SK-N-SH treated with all-trans-retinoic acid at 6 μM for 48 hours (cell line): ENCODE measurements around the gene ITIH5.

ENCODE experiments used
- ATAC-seq: fragments of 200-7000 bp; cut with Tn5 transposase; 3 replicates; pipeline ENCODE4 v1.9.1; 2020; ENCODE audit warnings: mild to moderate bottlenecking, moderate library complexity
- ARNTL ChIP-seq: fragments of 450-650 bp; formaldehyde crosslinking; IDR thresholded peaks from 2 replicates; pipeline ENCODE4 v1.5.0; 2020; ENCODE audit warnings: low read depth, mild to moderate bottlenecking, moderate library complexity, borderline replicate concordance
- BACH2 ChIP-seq: fragments of 250-450 bp; sonication (Bioruptor Pico); IDR thresholded peaks from 2 replicates; pipeline ENCODE4 v1.9.0; 2021; ENCODE audit warnings: mild to moderate bottlenecking, borderline replicate concordance
- CSDC2 ChIP-seq: fragments of 250-450 bp; sonication (Bioruptor Pico); IDR thresholded peaks from 2 replicates; pipeline ENCODE4 v1.5.0; 2020; ENCODE audit warnings: mild to moderate bottlenecking, moderate library complexity
- ESRRG ChIP-seq: fragments of 250-450 bp; sonication (Bioruptor Pico); IDR thresholded peaks from 2 replicates; pipeline ENCODE4 v1.6.1; 2021; ENCODE audit warnings: mild to moderate bottlenecking
- GLIS3 ChIP-seq: fragments of 250-450 bp; sonication (Bioruptor Pico); IDR thresholded peaks from 2 replicates; pipeline ENCODE4 v1.5.0; 2020; ENCODE audit warnings: mild to moderate bottlenecking, moderate library complexity
- ISL1 ChIP-seq: fragments of 250-450 bp; sonication (Bioruptor Pico); IDR thresholded peaks from 2 replicates; pipeline ENCODE4 v2.1.2; 2022; ENCODE audit warnings: mild to moderate bottlenecking, moderate library complexity
- OSR1 ChIP-seq: fragments of 250-450 bp; sonication (Bioruptor Pico); IDR thresholded peaks from 2 replicates; pipeline ENCODE4 v1.8.0; 2022; ENCODE audit warnings: moderate library complexity, mild to moderate bottlenecking, inconsistent platforms
- PPARA ChIP-seq: fragments of 250-450 bp; sonication (Bioruptor Pico); IDR thresholded peaks from 2 replicates; pipeline ENCODE4 v1.5.0; 2020; ENCODE audit warnings: mild to moderate bottlenecking, borderline replicate concordance
- RARB ChIP-seq: fragments of 250-450 bp; sonication (Bioruptor Pico); IDR thresholded peaks from 2 replicates; pipeline ENCODE4 v1.8.0; 2021; ENCODE audit warnings: mild to moderate bottlenecking, moderate library complexity
- SNAI2 ChIP-seq: fragments of 250-450 bp; sonication (Bioruptor Pico); IDR thresholded peaks from 2 replicates; pipeline ENCODE4 v1.5.0; 2020; ENCODE audit warnings: mild to moderate bottlenecking, moderate library complexity
- TCF4 ChIP-seq: fragments of 250-450 bp; sonication (Bioruptor Pico); IDR thresholded peaks from 2 replicates; pipeline ENCODE4 v1.8.0; 2021; ENCODE audit warnings: mild to moderate bottlenecking, moderate library complexity, borderline replicate concordance
- TOX ChIP-seq: fragments of 250-450 bp; sonication (Bioruptor Pico); IDR thresholded peaks from 2 replicates; pipeline ENCODE4 v1.8.0; 2021; ENCODE audit warnings: mild to moderate bottlenecking, moderate library complexity, borderline replicate concordance
- ZC3H10 ChIP-seq: fragments of 250-450 bp; sonication (Bioruptor Pico); IDR thresholded peaks from 2 replicates; pipeline ENCODE4 v1.5.1; 2021; ENCODE audit warnings: mild to moderate bottlenecking, moderate library complexity
- ZFP3 ChIP-seq: fragments of 250-450 bp; sonication (Bioruptor Pico); IDR thresholded peaks from 2 replicates; pipeline ENCODE4 v1.5.0; 2020; ENCODE audit warnings: mild to moderate bottlenecking, moderate library complexity
- ZFP30 ChIP-seq: fragments of 450-650 bp; formaldehyde crosslinking; IDR thresholded peaks from 2 replicates; pipeline ENCODE4 v1.5.0; 2022; ENCODE audit warnings: mild to moderate bottlenecking, moderate library complexity
- ZNF70 ChIP-seq: fragments of 450-650 bp; formaldehyde crosslinking; IDR thresholded peaks from 2 replicates; pipeline ENCODE4 v1.5.0; 2020; ENCODE audit warnings: mild to moderate bottlenecking, moderate library complexity
- ZNF8 ChIP-seq: fragments of 450-650 bp; formaldehyde crosslinking; IDR thresholded peaks from 2 replicates; pipeline ENCODE4 v1.5.0; 2020; ENCODE audit warnings: mild to moderate bottlenecking, moderate library complexity
- TF ChIP-seq, protein P1 (sequence below): fragments of 250-450 bp; sonication (Bioruptor Pico); IDR thresholded peaks from 2 replicates; pipeline ENCODE4 v1.8.0; 2021; ENCODE audit warnings: low read depth, mild to moderate bottlenecking, moderate library complexity, borderline replicate concordance
- TF ChIP-seq, protein P2 (sequence below): fragments of 250-450 bp; sonication (Bioruptor Pico); IDR thresholded peaks from 2 replicates; pipeline ENCODE4 v1.5.1; 2020; ENCODE audit warnings: low read depth, mild to moderate bottlenecking, moderate library complexity
- TF ChIP-seq, protein P3 (sequence below): fragments of 250-450 bp; sonication (Bioruptor Pico); IDR thresholded peaks from 2 replicates; pipeline ENCODE4 v1.8.0; 2020; ENCODE audit warnings: mild to moderate bottlenecking, moderate library complexity, borderline replicate concordance
- TF ChIP-seq, protein P4 (sequence below): fragments of 250-450 bp; sonication (Bioruptor Pico); IDR thresholded peaks from 2 replicates; pipeline ENCODE4 v1.5.1; 2021; ENCODE audit warnings: mild to moderate bottlenecking, moderate library complexity

Gene ITIH5

DNA sequence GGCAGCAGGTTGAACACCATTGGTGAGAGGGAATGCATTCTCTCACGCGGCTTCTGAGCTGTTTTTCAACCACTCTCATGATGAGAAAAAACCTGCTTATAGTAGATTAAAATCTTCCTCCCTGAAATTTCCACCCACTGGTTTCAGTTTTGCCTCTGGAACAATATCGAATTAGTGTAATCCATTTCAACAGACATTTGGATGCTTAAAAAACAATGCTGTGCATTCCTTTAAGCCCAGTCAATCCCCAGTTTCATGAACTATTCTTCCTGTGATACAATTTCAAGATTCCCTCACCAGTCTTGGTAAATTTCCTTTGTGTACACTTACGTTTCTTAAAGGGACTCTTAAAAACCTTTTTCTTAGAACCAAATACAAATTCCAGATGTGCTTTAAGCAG is 89.6 kb downstream of the ITIH5 start (continued):
- TF ChIP-seq, protein P1, sequence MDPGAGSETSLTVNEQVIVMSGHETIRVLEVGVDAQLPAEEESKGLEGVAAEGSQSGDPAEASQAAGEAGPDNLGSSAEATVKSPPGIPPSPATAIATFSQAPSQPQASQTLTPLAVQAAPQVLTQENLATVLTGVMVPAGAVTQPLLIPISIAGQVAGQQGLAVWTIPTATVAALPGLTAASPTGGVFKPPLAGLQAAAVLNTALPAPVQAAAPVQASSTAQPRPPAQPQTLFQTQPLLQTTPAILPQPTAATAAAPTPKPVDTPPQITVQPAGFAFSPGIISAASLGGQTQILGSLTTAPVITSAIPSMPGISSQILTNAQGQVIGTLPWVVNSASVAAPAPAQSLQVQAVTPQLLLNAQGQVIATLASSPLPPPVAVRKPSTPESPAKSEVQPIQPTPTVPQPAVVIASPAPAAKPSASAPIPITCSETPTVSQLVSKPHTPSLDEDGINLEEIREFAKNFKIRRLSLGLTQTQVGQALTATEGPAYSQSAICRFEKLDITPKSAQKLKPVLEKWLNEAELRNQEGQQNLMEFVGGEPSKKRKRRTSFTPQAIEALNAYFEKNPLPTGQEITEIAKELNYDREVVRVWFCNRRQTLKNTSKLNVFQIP, result no peak
- TF ChIP-seq, protein P2, sequence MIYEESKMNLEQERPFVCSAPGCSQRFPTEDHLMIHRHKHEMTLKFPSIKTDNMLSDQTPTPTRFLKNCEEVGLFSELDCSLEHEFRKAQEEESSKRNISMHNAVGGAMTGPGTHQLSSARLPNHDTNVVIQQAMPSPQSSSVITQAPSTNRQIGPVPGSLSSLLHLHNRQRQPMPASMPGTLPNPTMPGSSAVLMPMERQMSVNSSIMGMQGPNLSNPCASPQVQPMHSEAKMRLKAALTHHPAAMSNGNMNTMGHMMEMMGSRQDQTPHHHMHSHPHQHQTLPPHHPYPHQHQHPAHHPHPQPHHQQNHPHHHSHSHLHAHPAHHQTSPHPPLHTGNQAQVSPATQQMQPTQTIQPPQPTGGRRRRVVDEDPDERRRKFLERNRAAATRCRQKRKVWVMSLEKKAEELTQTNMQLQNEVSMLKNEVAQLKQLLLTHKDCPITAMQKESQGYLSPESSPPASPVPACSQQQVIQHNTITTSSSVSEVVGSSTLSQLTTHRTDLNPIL (CRISPR knock-in tag), result no peak

DNA sequence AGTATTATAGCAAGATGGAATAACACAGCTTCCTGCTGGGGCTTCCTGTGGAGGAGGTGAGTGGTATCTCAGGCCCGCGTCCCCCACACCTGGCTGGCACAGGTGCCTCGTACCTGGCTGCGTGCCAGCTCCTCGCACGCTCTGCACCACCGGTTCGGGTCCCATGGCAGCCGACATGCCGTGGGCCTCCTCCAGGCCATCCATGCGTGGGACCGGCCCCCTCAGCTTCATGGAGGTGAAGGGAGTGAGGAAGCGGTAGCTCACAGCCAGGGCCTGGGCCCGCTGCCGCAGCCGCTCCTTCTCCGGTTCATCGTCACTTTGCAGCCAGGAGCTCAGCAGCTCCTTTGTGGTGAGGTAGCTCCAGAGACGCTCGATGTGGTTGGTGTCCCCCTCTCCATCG is 90.4 kb downstream of the ITIH5 start:
- TF ChIP-seq CSDC2 (no peak), RARB (CRISPR knock-in tag) (no peak), ZNF70 (CRISPR knock-in tag) (no peak), GLIS3 (CRISPR knock-in tag) (no peak), BACH2 (no peak), ZC3H10 (CRISPR knock-in tag) (no peak), ISL1 (CRISPR knock-in tag) (no peak), ZFP3 (CRISPR knock-in tag) (no peak), TOX (CRISPR knock-in tag) (no peak), ARNTL (no peak), ZFP30 (no peak), OSR1 (CRISPR knock-in tag) (no peak), PPARA (no peak), TCF4 (no peak), ESRRG (CRISPR knock-in tag) (no peak), SNAI2 (CRISPR knock-in tag) (no peak), ZNF8 (CRISPR knock-in tag) (no peak)
- TF ChIP-seq, protein P1, result no peak
- TF ChIP-seq, protein P3, sequence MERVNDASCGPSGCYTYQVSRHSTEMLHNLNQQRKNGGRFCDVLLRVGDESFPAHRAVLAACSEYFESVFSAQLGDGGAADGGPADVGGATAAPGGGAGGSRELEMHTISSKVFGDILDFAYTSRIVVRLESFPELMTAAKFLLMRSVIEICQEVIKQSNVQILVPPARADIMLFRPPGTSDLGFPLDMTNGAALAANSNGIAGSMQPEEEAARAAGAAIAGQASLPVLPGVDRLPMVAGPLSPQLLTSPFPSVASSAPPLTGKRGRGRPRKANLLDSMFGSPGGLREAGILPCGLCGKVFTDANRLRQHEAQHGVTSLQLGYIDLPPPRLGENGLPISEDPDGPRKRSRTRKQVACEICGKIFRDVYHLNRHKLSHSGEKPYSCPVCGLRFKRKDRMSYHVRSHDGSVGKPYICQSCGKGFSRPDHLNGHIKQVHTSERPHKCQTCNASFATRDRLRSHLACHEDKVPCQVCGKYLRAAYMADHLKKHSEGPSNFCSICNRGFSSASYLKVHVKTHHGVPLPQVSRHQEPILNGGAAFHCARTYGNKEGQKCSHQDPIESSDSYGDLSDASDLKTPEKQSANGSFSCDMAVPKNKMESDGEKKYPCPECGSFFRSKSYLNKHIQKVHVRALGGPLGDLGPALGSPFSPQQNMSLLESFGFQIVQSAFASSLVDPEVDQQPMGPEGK, result no peak
- TF ChIP-seq, protein P4, sequence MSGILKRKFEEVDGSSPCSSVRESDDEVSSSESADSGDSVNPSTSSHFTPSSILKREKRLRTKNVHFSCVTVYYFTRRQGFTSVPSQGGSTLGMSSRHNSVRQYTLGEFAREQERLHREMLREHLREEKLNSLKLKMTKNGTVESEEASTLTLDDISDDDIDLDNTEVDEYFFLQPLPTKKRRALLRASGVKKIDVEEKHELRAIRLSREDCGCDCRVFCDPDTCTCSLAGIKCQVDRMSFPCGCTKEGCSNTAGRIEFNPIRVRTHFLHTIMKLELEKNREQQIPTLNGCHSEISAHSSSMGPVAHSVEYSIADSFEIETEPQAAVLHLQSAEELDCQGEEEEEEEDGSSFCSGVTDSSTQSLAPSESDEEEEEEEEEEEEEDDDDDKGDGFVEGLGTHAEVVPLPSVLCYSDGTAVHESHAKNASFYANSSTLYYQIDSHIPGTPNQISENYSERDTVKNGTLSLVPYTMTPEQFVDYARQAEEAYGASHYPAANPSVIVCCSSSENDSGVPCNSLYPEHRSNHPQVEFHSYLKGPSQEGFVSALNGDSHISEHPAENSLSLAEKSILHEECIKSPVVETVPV (CRISPR knock-in tag), result no peak
- TF ChIP-seq, all 23 proteins: peak for 0
- no peak for ATAC-seq

DNA sequence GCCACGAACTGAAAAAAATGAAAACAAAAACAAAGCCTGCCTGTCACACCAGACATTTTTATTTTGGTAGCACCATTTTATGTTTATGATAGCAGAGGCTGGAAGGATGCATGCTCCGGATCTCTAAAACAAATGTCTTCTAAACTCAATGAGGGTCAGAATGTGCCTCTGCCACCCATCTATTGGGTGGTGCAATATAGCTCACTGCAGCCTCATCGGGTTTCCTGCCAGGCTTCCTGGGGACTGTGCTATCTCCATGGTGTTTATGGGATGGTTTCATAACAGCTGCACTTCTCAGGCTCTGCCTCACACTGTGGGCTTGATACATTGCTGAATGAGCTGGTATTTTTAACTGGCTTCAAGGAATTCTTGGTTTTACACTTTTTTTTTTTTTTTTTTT is 94.4 kb downstream of the ITIH5 start:
- TF ChIP-seq ZNF70 (CRISPR knock-in tag) (no peak), PPARA (no peak), TCF4 (no peak), TOX (CRISPR knock-in tag) (no peak)
- no peak for ATAC-seq

DNA sequence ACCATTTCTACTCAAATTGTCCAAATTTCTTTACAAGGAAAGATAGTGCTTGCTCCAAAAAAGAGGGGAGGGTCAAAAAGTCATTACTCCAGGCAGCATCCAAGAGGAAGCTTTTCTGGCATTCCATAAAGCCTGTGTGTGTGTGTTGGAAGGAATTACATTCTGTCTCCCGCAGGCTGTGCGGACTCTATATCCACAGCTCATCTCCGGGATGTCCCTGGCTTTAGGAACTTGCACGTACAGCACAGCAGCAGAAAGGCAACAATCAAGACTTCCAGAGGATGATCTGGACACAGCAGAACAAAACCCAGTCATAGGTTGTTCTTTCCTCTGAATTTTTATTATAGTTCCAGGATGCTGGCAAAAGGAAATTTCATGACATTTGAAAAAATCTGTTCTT is 94.8 kb downstream of the ITIH5 start:
- no peak for ATAC-seq
- no peak for TF ChIP-seq ZFP3 (CRISPR knock-in tag)
- TF ChIP-seq TOX (CRISPR knock-in tag), result no peak
- TF ChIP-seq, protein P3, result no peak
- TF ChIP-seq GLIS3 (CRISPR knock-in tag), result no peak
- TF ChIP-seq SNAI2 (CRISPR knock-in tag), result no peak
- no peak for TF ChIP-seq TCF4
- no peak for TF ChIP-seq BACH2
- no peak for TF ChIP-seq PPARA
- TF ChIP-seq ARNTL, result no peak
- no peak for TF ChIP-seq ZNF8 (CRISPR knock-in tag)
- TF ChIP-seq ZFP30, result no peak
- TF ChIP-seq, protein P4 (CRISPR knock-in tag), result no peak
- TF ChIP-seq, protein P2 (CRISPR knock-in tag), result no peak
- no peak for TF ChIP-seq ZC3H10 (CRISPR knock-in tag)
- no peak for TF ChIP-seq ISL1 (CRISPR knock-in tag)
- no peak for TF ChIP-seq RARB (CRISPR knock-in tag)
- TF ChIP-seq, protein P1, result no peak
